Stimulated activated CD8-positive, alpha-beta memory T cell treated with anti-CD3 and anti-CD28 coated beads, Interleukin-2, amount 100 ng/mL, for 1 hour (primary cell): Measurements from ENCODE around the gene PHACTR2.
"Not testable (repeated sequence)": the region's sequence is repeated elsewhere in the genome, so short reads cannot be mapped to it uniquely, and the experiment has no call there.

Source experiments
- DNase-seq, 2 donors: peaks; one replicate each; pipeline ENCODE4 v3.0.0-alpha.2; 2020; ENCODE audit warnings: low read depth in 2 of 2

Gene PHACTR2

DNA sequence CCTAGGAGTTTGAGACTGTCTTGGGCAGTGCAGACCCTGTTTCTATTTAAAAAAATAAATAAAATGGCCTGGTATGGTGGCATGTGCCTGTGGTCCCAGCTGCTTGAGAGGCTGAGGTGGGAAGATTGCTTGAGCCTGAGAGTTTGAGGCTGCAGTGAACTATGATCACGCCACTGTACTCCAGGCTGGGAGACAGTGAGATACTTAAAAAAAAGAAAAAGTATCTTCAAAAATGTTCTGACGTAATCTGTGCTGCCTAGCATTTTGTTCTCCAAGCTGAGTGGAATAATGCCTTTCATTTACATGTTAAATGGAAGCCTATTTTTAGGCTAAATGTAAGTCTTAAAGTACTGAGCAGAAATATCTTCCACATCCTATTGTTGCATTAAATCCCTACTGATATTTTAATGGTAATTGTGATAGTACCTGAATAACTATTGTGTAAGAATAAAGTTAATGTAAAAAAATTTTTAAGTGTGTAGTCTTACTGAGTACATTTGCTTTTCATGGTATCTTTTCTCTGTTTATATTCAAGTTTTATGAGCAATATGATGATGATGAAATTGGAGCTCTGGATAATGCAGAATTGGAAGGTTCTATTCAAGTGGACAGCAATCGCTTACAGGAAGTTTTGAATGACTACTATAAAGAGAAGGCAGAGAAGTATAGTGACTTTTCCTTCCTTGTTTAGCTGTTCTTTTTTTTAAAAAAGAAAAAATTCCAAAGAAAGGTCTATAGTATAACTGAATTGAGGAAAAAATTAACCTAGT is 182.3 kb downstream of the PHACTR2 start:
- DNase-seq = no peak

GRCh38 chr6:143863771-143864170 is 186.0 kb downstream of the PHACTR2 start:
- no peak for DNase-seq

GRCh38 chr6:143864234-143864633 is 186.5 kb downstream of the PHACTR2 start, which contains the start of gene ZC2HC1B:
Gene ZC2HC1B, plus strand, starts transcription at chr6:143864474. Its CDS starts 66 bp downstream, at chr6:143864540.
- no peak for DNase-seq

- DNase-seq = no peak
Observed at GRCh38 chr6:143867236-143867635, 189.5 kb downstream of the PHACTR2 start.

DNA sequence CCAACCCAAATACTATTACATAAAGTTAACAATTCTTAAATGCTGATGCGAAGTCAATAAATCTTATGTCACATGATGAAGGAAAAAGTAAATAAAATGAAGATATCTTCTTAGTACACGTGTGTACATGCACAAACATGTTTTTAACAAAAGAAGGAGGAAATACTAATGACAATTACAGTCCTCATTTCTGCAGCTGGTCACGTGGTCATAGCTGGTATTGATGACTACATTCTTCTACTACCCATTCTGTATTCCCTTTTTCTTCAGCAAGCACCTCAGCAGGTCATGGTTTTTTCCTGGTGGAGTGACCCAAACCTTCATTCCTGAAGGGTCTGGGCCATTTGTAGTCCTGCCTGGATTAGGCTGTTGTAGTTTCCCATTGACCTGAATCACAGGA is 191.0 kb downstream of the PHACTR2 start:
- not testable (repeated sequence) for DNase-seq

GRCh38 chr6:143871202-143871730 is 193.5 kb downstream of the PHACTR2 start:
- not testable (repeated sequence) for DNase-seq

DNA sequence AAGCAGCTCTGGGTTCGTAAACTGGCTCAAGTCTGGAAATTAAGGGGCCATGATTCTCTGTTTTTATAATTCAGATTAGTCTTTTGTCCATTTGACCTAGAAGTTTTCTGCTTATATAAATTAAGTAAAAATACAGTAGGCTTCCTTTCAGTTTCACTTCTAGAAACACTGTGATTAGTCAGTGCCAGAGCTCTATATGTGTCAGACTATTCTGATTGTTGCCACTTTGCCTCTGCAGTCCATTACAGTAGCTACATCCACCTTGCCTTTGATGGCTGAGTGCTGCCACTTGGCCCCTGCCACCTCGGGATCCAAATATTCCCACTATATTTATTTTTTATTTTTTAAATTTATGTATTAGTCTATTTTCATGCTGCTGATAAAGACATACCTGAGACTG is 194.4 kb downstream of the PHACTR2 start:
- no peak for DNase-seq

GRCh38 chr6:143873600-143873999 is 195.8 kb downstream of the PHACTR2 start:
- DNase-seq = not testable (repeated sequence)

GRCh38 chr6:143874503-143874902 is 196.7 kb downstream of the PHACTR2 start:
- DNase-seq = not testable (repeated sequence)

DNA sequence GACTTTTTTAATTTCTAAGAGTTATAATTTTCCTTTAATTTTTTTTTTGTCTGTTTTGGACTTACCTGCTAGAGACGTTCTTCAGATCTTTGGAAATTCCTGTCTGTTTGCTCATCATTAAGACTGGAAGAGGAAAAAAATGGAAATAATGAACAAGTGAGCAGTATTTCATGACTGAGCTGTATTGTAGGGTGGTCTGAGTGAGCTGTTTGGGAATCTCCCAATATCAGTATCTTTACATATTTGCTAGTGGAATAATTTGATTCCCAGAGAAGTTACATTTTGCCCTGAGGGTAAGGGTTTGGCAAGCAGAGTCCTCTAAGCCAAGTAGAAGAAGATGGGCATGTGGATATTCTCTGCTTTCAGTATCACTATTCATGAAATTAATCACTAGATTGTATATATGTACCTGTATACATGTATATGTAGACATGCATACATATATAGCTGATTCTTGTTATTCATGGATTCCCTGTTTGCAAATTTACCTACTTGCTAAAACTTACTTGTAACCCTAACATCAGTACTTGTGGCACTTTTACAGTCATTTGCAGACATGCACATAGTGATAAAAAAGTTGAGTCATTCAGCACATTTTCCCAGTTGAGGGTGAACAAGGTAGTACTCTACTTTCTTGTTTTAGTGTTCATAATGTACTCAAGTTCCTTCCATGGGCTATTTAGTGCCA is 200.0 kb downstream of the PHACTR2 start:
- no peak for DNase-seq

- DNase-seq = no peak
Observed at GRCh38 chr6:143878272-143878760, 200.6 kb downstream of the PHACTR2 start.

DNA sequence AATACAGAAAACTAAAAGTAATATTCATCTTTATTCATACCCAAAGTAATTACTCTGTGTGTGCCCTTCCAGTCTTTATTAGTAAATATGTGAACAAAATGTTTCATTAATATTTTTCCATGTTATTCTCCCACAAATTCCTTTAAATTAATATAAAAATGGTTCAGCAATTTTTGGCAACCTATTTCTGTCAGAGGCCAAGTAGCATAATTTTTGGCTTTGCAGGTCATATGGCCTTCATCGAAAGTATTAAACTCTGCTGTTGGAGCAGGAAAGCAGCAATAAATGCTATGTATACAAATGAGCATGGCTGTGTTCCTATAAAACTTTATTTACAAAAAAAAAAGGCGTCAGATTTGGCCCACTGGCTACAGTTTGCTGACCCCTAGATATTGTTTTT is 202.6 kb downstream of the PHACTR2 start:
- DNase-seq = no peak
